Immature natural killer cell (primary cell): ENCODE results near the gene NDUFB1. TPM values are rescaled to one million over a fixed set of nuclear protein-coding genes. Genes with fewer than 3 reads are reported as not detected.

Source experiments
- polyA plus RNA-seq, 3 donors: library from polyadenylated mRNA; unstranded; fragments of 300-500 nt; fragmentation: Illumina TruSeq; gene quantifications; one replicate each; pipeline ENCODE4 v1.2.3, GENCODE V29; 2021

Gene NDUFB1
- polyA plus RNA-seq, 3 donors from 2014 or later: 248 to 492 (median 335) TPM

Other genes with a start within 250 kb of the NDUFB1 start
- gene FBLN5, start 174.0 kb downstream of the NDUFB1 start, polyA plus RNA-seq: 1 to 10 TPM; 3.0 to 3.8 (median 3.0) TPM
- gene TRIP11, start 81.6 kb downstream of the NDUFB1 start, polyA plus RNA-seq: 10 to 100 TPM; 14.3 to 62.6 (median 24.3) TPM
- gene ATXN3, start 15.1 kb downstream of the NDUFB1 start, polyA plus RNA-seq: 10 to 100 TPM; 12.7 to 21.1 (median 20.3) TPM
- 10 to 100 TPM; 19.2 to 38.2 (median 26.8) TPM for gene CPSF2, start 263 bp upstream of the NDUFB1 start, polyA plus RNA-seq
- under 1 TPM; 0.05 to 0.52 (median 0.12) TPM for gene SLC24A4, start 201.5 kb upstream of the NDUFB1 start, polyA plus RNA-seq